ENCODE measurements around the gene PIWIL1.

DNA sequence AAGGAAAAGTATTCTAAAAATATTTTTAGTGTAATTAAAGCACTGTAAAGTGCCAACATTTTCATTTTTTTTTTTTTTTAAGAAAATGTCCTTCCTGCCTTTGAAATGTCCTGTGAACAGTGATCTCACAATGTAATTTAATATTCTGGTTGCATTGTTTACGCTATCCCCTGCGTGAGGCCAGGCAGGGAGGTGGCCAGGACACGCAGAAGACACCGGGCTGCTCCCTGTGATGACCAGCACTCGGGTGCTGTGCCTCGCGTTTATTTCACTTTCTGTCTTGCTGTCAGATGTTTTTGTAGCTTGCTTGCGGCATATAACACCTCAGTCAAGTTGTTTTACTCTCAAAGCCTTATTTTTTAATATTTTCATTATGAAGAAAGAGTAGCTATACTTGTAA lies 18.5 kb downstream of the PIWIL1 start:
- TF ChIP-seq, protein P1, sequence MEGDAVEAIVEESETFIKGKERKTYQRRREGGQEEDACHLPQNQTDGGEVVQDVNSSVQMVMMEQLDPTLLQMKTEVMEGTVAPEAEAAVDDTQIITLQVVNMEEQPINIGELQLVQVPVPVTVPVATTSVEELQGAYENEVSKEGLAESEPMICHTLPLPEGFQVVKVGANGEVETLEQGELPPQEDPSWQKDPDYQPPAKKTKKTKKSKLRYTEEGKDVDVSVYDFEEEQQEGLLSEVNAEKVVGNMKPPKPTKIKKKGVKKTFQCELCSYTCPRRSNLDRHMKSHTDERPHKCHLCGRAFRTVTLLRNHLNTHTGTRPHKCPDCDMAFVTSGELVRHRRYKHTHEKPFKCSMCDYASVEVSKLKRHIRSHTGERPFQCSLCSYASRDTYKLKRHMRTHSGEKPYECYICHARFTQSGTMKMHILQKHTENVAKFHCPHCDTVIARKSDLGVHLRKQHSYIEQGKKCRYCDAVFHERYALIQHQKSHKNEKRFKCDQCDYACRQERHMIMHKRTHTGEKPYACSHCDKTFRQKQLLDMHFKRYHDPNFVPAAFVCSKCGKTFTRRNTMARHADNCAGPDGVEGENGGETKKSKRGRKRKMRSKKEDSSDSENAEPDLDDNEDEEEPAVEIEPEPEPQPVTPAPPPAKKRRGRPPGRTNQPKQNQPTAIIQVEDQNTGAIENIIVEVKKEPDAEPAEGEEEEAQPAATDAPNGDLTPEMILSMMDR (IDR thresholded peaks at IDR 0.05) = no peak
- no peak for TF ChIP-seq POLR2A (IDR thresholded peaks at IDR 0.05)
